WTC11 (cell line): ENCODE results near the gene STK32A. TPM values are rescaled to one million over a fixed set of nuclear protein-coding genes. Genes with fewer than 3 reads are reported as not detected.

Experiments used
- ATAC-seq: fragments of 200-7000 bp; cut with Tn5 transposase; 2 replicates; pipeline ENCODE4 v1.10.0; 2021; ENCODE audit warnings: mild to moderate bottlenecking, moderate library complexity
- CTCF ChIA-PET: fragments of 300-600 bp; sonication (Branson Sonifier 250); formaldehyde crosslinking; loops from one replicate; lab custom pipeline; 2021; ENCODE audit warnings: antibody characterized with exemption; lab: Charles Lee
- POLR2A ChIA-PET: fragments of 350-600 bp; sonication (Branson Sonifier 250); formaldehyde crosslinking; loops from one replicate; lab custom pipeline; 2021; ENCODE audit warnings: antibody characterized with exemption; lab: Charles Lee
- DNase-seq: peaks from one replicate; pipeline ENCODE4 v3.0.0; 2021; ENCODE audit warnings: low spot score
- H3K27ac Mint-ChIP-seq: 2 replicates; pipeline ENCODE4 v1.8.0; 2021; ENCODE audit warnings: mixed read lengths
- H3K27me3 Mint-ChIP-seq: 2 replicates; pipeline ENCODE4 v1.8.0; 2021; ENCODE audit warnings: low read depth, mild to moderate bottlenecking, moderate library complexity, mixed read lengths
- H3K36me3 Mint-ChIP-seq: 2 replicates; pipeline ENCODE4 v1.8.0; 2021; ENCODE audit warnings: mixed read lengths
- H3K4me1 Mint-ChIP-seq: 2 replicates; pipeline ENCODE4 v1.8.0; 2022; ENCODE audit warnings: mixed read lengths
- H3K4me3 Mint-ChIP-seq: 2 replicates; pipeline ENCODE4 v1.8.0; 2021; ENCODE audit warnings: mild to moderate bottlenecking, moderate library complexity, mixed read lengths
- H3K9me3 Mint-ChIP-seq: 2 replicates; pipeline ENCODE4 v1.8.0; 2021; ENCODE audit warnings: mixed read lengths
- ATF1 ChIP-seq: sonication (generic); formaldehyde crosslinking; IDR thresholded peaks from 2 replicates; pipeline ENCODE4 v1.8.1; 2023; ENCODE audit warnings: mild to moderate bottlenecking, moderate library complexity, missing genetic modification reagents
- CREB1 ChIP-seq: sonication (generic); formaldehyde crosslinking; IDR thresholded peaks from 2 replicates; pipeline ENCODE4 v1.8.0; 2023; ENCODE audit warnings: mild to moderate bottlenecking, missing genetic modification reagents
- ELF4 ChIP-seq: sonication (generic); formaldehyde crosslinking; IDR thresholded peaks from 2 replicates; pipeline ENCODE4 v1.8.1; 2022; ENCODE audit warnings: low read depth, mild to moderate bottlenecking, moderate library complexity, missing genetic modification reagents
- ESRRA ChIP-seq: sonication (generic); formaldehyde crosslinking; IDR thresholded peaks from 2 replicates; pipeline ENCODE4 v1.8.1; 2022; ENCODE audit warnings: mild to moderate bottlenecking, missing genetic modification reagents, borderline replicate concordance
- ETV6 ChIP-seq: sonication (generic); formaldehyde crosslinking; IDR thresholded peaks from 2 replicates; pipeline ENCODE4 v1.8.1; 2022; ENCODE audit warnings: mild to moderate bottlenecking, missing genetic modification reagents
- FOXP1 ChIP-seq: sonication (generic); formaldehyde crosslinking; IDR thresholded peaks from 2 replicates; pipeline ENCODE4 v1.8.0; 2022; ENCODE audit warnings: missing genetic modification reagents, mild to moderate bottlenecking, moderate library complexity, borderline replicate concordance
- GABPB1 ChIP-seq: sonication (generic); formaldehyde crosslinking; IDR thresholded peaks from 2 replicates; pipeline ENCODE4 v1.8.1; 2023; ENCODE audit warnings: mild to moderate bottlenecking, missing genetic modification reagents
- JAZF1 ChIP-seq: fragments of 250-450 bp; sonication (Bioruptor Pico); IDR thresholded peaks from 2 replicates; pipeline ENCODE4 v1.9.0; 2021; ENCODE audit warnings: moderate library complexity, mild to moderate bottlenecking, inconsistent platforms
- NR3C1 ChIP-seq: sonication (generic); formaldehyde crosslinking; conservative IDR thresholded peaks from 2 replicates; pipeline ENCODE4 v1.8.1; 2023; ENCODE audit warnings: low read depth, mild to moderate bottlenecking, missing genetic modification reagents
- OVOL2 ChIP-seq: fragments of 250-450 bp; sonication (Bioruptor Pico); IDR thresholded peaks from 2 replicates; pipeline ENCODE4 v1.9.0; 2021; ENCODE audit warnings: mild to moderate bottlenecking, borderline replicate concordance
- RORB ChIP-seq: fragments of 250-450 bp; sonication (Bioruptor Pico); IDR thresholded peaks from 2 replicates; pipeline ENCODE4 v1.9.0; 2021; ENCODE audit warnings: mild to moderate bottlenecking
- SMAD3 ChIP-seq: sonication (generic); formaldehyde crosslinking; IDR thresholded peaks from 2 replicates; pipeline ENCODE4 v1.8.0; 2022; ENCODE audit warnings: missing genetic modification reagents, mild to moderate bottlenecking, borderline replicate concordance
- SP1 ChIP-seq: sonication (generic); formaldehyde crosslinking; conservative IDR thresholded peaks from 2 replicates; pipeline ENCODE4 v1.8.1; 2022; ENCODE audit warnings: missing genetic modification reagents
- STAT6 ChIP-seq: sonication (generic); formaldehyde crosslinking; conservative IDR thresholded peaks from 2 replicates; pipeline ENCODE4 v1.8.1; 2023; ENCODE audit warnings: mild to moderate bottlenecking, low read depth, missing genetic modification reagents, moderate library complexity
- TEAD4 ChIP-seq: sonication (generic); formaldehyde crosslinking; IDR thresholded peaks from 2 replicates; pipeline ENCODE4 v1.8.0; 2022; ENCODE audit warnings: mild to moderate bottlenecking, missing genetic modification reagents
- USF1 ChIP-seq: sonication (generic); formaldehyde crosslinking; IDR thresholded peaks from 2 replicates; pipeline ENCODE4 v1.8.0; 2022; ENCODE audit warnings: mild to moderate bottlenecking, missing genetic modification reagents
- ZBTB43 ChIP-seq: sonication (generic); formaldehyde crosslinking; IDR thresholded peaks from 2 replicates; pipeline ENCODE4 v1.8.1; 2023; ENCODE audit warnings: mild to moderate bottlenecking, missing genetic modification reagents
- ZNF263 ChIP-seq: sonication (generic); formaldehyde crosslinking; IDR thresholded peaks from 2 replicates; pipeline ENCODE4 v1.8.1; 2022; ENCODE audit warnings: low read depth, mild to moderate bottlenecking, moderate library complexity, missing genetic modification reagents
- ZNF416 ChIP-seq: fragments of 250-450 bp; sonication (Bioruptor Pico); IDR thresholded peaks from 2 replicates; pipeline ENCODE4 v1.9.0; 2021; ENCODE audit warnings: mild to moderate bottlenecking, inconsistent platforms
- total RNA-seq: library from RNA; stranded (reverse); gene quantifications from 3 replicates; pipeline ENCODE4 v1.2.3, GENCODE V29; 2021
- TF ChIP-seq, protein P1 (sequence below): fragments of 250-450 bp; sonication (Bioruptor Pico); IDR thresholded peaks from 2 replicates; pipeline ENCODE4 v1.9.0; 2021; ENCODE audit warnings: moderate library complexity, mild to moderate bottlenecking, inconsistent platforms, borderline replicate concordance
- TF ChIP-seq, protein P2 (sequence below): sonication (generic); formaldehyde crosslinking; IDR thresholded peaks from 2 replicates; pipeline ENCODE4 v1.8.0; 2022; ENCODE audit warnings: mild to moderate bottlenecking, missing genetic modification reagents
- TF ChIP-seq, protein P3 (sequence below): sonication (generic); formaldehyde crosslinking; IDR thresholded peaks from 2 replicates; pipeline ENCODE4 v1.8.0; 2023; ENCODE audit warnings: missing genetic modification reagents
- TF ChIP-seq, protein P4 (sequence below): fragments of 250-450 bp; sonication (Bioruptor Pico); IDR thresholded peaks from 2 replicates; pipeline ENCODE4 v2.1.2; 2022; ENCODE audit warnings: mild to moderate bottlenecking, moderate library complexity
- TF ChIP-seq, protein P5 (sequence below): sonication (generic); formaldehyde crosslinking; IDR thresholded peaks from 2 replicates; pipeline ENCODE4 v1.8.1; 2022; ENCODE audit warnings: low read depth, mild to moderate bottlenecking, moderate library complexity, missing genetic modification reagents, borderline replicate concordance

STK32A gene
- total RNA-seq, 1 experiment from 2014 or later: 1.7 TPM

DNA sequence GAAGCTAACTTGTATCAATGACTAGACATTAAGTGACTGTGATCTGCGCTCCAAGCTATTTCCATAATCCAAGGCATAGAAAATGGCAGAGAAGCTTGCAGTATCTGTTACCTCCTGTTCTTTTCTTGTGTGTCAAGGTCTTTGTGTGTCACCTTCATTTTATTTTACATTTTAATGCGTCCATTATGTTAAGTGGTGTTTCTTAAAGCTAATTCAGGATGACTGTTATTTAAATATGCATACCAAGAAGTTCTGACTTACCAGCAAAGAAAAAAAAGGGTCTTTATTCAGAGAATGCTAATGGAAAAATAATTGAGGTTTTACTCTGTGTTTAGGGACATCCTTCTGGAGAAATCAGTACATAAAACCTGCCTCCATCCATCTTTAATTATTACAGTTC, 52.3 kb downstream of the STK32A start:
- TF ChIP-seq SP1 (no peak), ESRRA (CRISPR knock-in tag) (no peak), ETV6 (CRISPR knock-in tag) (no peak), NR3C1 (CRISPR knock-in tag) (no peak), ZBTB43 (CRISPR knock-in tag) (no peak), OVOL2 (CRISPR knock-in tag) (no peak), SMAD3 (CRISPR knock-in tag) (no peak), ZNF416 (no peak), ELF4 (no peak), TEAD4 (no peak), GABPB1 (CRISPR knock-in tag) (no peak), ATF1 (no peak), CREB1 (CRISPR knock-in tag) (no peak), STAT6 (CRISPR knock-in tag) (no peak), FOXP1 (CRISPR knock-in tag) (no peak), USF1 (CRISPR knock-in tag) (no peak)
- TF ChIP-seq, protein P1, sequence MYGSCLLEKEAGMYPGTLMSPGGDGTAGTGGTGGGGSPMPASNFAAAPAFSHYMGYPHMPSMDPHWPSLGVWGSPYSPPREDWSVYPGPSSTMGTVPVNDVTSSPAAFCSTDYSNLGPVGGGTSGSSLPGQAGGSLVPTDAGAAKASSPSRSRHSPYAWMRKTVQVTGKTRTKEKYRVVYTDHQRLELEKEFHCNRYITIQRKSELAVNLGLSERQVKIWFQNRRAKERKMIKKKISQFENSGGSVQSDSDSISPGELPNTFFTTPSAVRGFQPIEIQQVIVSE: no peak
- TF ChIP-seq, protein P2, sequence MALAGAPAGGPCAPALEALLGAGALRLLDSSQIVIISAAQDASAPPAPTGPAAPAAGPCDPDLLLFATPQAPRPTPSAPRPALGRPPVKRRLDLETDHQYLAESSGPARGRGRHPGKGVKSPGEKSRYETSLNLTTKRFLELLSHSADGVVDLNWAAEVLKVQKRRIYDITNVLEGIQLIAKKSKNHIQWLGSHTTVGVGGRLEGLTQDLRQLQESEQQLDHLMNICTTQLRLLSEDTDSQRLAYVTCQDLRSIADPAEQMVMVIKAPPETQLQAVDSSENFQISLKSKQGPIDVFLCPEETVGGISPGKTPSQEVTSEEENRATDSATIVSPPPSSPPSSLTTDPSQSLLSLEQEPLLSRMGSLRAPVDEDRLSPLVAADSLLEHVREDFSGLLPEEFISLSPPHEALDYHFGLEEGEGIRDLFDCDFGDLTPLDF (CRISPR knock-in tag): no peak
- Mint-ChIP-seq H3K4me3 (no peak overlapping the region), H3K36me3 (peaks cover 35% of the 10 kb centered on the region), H3K27me3 (peaks cover 6% of the 10 kb centered on the region), H3K9me3 (peaks cover 48% of the 10 kb centered on the region), H3K27ac (no peak overlapping the region; the same call in 1 of the 2 replicates), H3K4me1 (peaks cover 37% of the 10 kb centered on the region)
- ATAC-seq (no peak), DNase-seq (no peak)
- POLR2A ChIA-PET: no interaction called here
- CTCF ChIA-PET: interaction anchor here (0.7 to 1.4 kb wide), 2 partner anchors 63 to 98 kb away, joined by 3 to 4 read pairs; no protein-coding TSS in a partner anchor

DNA sequence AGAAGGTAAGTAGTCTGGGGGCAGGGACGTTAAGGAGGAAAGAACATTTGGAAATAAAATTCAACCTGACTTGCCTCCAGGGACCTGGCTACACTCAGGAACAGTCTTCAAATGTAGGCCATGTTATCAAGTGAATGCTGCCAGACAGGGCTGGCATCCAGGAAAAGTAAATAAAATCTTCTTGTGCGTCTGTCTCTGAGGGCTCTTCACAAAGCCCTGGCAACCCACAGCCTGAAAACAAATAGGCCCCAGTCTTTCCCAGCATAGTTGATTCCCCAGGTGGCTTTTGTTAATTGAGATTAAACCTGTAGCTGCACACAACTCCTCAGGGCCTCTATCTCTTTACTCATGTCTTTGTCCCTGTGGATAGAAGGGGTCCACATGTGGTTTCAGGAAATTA, 55.4 kb downstream of the STK32A start:
- ATAC-seq: peak; percentile 91
- Mint-ChIP-seq H3K27me3 (peaks cover 2% of the 10 kb centered on the region; the same call in 1 of the 2 replicates), H3K27ac (peak overlapping the region; percentile 48; the same call in 1 of the 2 replicates), H3K4me1 (peaks cover 38% of the 10 kb centered on the region), H3K36me3 (peaks cover 21% of the 10 kb centered on the region), H3K9me3 (peaks cover 23% of the 10 kb centered on the region), H3K4me3 (no peak overlapping the region)
- DNase-seq: no peak
- ChIA-PET CTCF (interaction anchor here (0.8 to 1.2 kb wide), 2 partner anchors 10 to 101 kb away, joined by 3 read pairs; no protein-coding TSS in a partner anchor), POLR2A (no interaction called here)
- TF ChIP-seq JAZF1 (CRISPR knock-in tag) (no peak), ZNF263 (no peak), RORB (CRISPR knock-in tag) (no peak)
- TF ChIP-seq, protein P3, sequence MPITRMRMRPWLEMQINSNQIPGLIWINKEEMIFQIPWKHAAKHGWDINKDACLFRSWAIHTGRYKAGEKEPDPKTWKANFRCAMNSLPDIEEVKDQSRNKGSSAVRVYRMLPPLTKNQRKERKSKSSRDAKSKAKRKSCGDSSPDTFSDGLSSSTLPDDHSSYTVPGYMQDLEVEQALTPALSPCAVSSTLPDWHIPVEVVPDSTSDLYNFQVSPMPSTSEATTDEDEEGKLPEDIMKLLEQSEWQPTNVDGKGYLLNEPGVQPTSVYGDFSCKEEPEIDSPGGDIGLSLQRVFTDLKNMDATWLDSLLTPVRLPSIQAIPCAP (CRISPR knock-in tag): no peak
- TF ChIP-seq, protein P4, sequence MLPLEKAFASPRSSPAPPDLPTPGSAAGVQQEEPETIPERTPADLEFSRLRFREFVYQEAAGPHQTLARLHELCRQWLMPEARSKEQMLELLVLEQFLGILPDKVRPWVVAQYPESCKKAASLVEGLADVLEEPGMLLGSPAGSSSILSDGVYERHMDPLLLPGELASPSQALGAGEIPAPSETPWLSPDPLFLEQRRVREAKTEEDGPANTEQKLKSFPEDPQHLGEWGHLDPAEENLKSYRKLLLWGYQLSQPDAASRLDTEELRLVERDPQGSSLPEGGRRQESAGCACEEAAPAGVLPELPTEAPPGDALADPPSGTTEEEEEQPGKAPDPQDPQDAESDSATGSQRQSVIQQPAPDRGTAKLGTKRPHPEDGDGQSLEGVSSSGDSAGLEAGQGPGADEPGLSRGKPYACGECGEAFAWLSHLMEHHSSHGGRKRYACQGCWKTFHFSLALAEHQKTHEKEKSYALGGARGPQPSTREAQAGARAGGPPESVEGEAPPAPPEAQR (CRISPR knock-in tag): no peak
- TF ChIP-seq, protein P1: no peak
- TF ChIP-seq, protein P5, sequence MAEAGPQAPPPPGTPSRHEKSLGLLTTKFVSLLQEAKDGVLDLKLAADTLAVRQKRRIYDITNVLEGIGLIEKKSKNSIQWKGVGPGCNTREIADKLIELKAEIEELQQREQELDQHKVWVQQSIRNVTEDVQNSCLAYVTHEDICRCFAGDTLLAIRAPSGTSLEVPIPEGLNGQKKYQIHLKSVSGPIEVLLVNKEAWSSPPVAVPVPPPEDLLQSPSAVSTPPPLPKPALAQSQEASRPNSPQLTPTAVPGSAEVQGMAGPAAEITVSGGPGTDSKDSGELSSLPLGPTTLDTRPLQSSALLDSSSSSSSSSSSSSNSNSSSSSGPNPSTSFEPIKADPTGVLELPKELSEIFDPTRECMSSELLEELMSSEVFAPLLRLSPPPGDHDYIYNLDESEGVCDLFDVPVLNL (CRISPR knock-in tag): no peak
